Panc1 (cell line): ENCODE data around the gene DPEP1.

ENCODE experiments used
- CTCF ChIP-seq: fragments of 450-650 bp; IDR thresholded peaks from 2 replicates; pipeline ENCODE4 v1.5.1; 2017; ENCODE audit warnings: mild to moderate bottlenecking
- POLR2AphosphoS5 ChIP-seq: IDR thresholded peaks from 2 replicates; pipeline ENCODE4 v1.6.1; 2012; ENCODE audit warnings: mild to moderate bottlenecking, low read depth, low read length, moderate library complexity
- TCF7L2 ChIP-seq: IDR thresholded peaks from 2 replicates; pipeline ENCODE4 v1.6.1; 2011; ENCODE audit warnings: mild to moderate bottlenecking, low read depth, low read length, inconsistent platforms

DNA sequence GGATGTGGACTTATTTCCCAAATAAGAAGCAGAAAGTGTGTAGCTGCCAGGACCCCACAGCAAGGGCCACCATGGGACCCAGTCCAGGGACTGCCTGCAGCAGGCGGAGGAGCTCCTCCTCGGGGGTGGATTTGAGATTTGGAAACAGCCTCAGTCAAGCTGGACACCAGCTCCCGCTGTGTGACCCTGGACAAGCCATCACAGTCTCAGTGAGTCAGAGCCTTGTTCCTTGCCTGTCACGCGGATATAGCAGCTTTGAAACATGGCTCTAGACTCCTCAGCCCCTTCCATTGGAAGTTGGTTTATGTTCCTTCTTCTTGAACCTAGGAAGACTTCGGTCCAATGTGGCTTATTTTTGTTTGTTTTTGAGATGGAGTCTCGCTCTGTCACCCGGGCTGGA lies 12.5 kb upstream of the DPEP1 start:
- TF ChIP-seq CTCF, result no peak
- no peak for TF ChIP-seq POLR2AphosphoS5
- no peak for TF ChIP-seq TCF7L2
